GM18526 (cell line): ENCODE measurements around the gene BAIAP3.

Source experiments
- POLR2A ChIP-seq: IDR thresholded peaks from 3 replicates; pipeline ENCODE4 v1.6.1; 2011; ENCODE audit not compliant: insufficient read length; ENCODE audit errors: extremely low read depth

The BAIAP3 gene

GRCh38 chr16:1333149-1333812 is at the start of gene BAIAP3:
Gene BAIAP3, plus strand, starts transcription at chr16:1333645. Its CDS starts 4,905 bp downstream, at chr16:1338550.
- TF ChIP-seq POLR2A = no peak

- TF ChIP-seq POLR2A = no peak
Observed at GRCh38 chr16:1283996-1284616, 49.3 kb upstream of the BAIAP3 start.

- TF ChIP-seq POLR2A = no peak
Observed at GRCh38 chr16:1285669-1286512, 47.6 kb upstream of the BAIAP3 start.

GRCh38 chr16:1286513-1287094 is 46.8 kb upstream of the BAIAP3 start:
- TF ChIP-seq POLR2A = no peak

GRCh38 chr16:1287982-1288670 is 45.3 kb upstream of the BAIAP3 start:
- no peak for TF ChIP-seq POLR2A

- TF ChIP-seq POLR2A = no peak
Observed at GRCh38 chr16:1288813-1289476, 44.5 kb upstream of the BAIAP3 start.

- no peak for TF ChIP-seq POLR2A
Observed at GRCh38 chr16:1289477-1289866, 44.0 kb upstream of the BAIAP3 start.

GRCh38 chr16:1290063-1290501 is 43.4 kb upstream of the BAIAP3 start:
- TF ChIP-seq POLR2A = no peak

- TF ChIP-seq POLR2A = no peak
Observed at GRCh38 chr16:1290860-1291575, 42.4 kb upstream of the BAIAP3 start.

GRCh38 chr16:1291576-1291974 is 41.9 kb upstream of the BAIAP3 start:
- TF ChIP-seq POLR2A = no peak

- no peak for TF ChIP-seq POLR2A
Observed at GRCh38 chr16:1293921-1294656, 39.4 kb upstream of the BAIAP3 start.

GRCh38 chr16:1295465-1295864 is 38.0 kb upstream of the BAIAP3 start:
- TF ChIP-seq POLR2A = no peak

GRCh38 chr16:1297018-1297696 is 36.3 kb upstream of the BAIAP3 start:
- no peak for TF ChIP-seq POLR2A
